ENCODE data around the gene E2F8. TPM values are rescaled to one million over a fixed set of nuclear protein-coding genes. Genes with fewer than 3 reads are reported as not detected.

The E2F8 gene
- total RNA-seq, 4 donors from 2014 or later: 0.64 to 1.2 (median 1.2) TPM; not detected in 1

GRCh38 chr11:19252394-19253152, 11.8 kb upstream of the E2F8 start:
- Histone ChIP-seq H3K4me3 (no peak overlapping the region), H3K27ac (no peak overlapping the region), H3K4me1 (peaks cover 0 to 3% (median 0%) of the 10 kb centered on the region in 4 donors), H3K9me3 (no peaks in the 10 kb centered on the region), H3K27me3 (no peaks in the 10 kb centered on the region), H3K36me3 (no peaks in the 10 kb centered on the region)
- no peak for DNase-seq
- in situ Hi-C loops (cut with MboI; ENCODE audit: low pct_ligation_motif_present in 1 of 4, low pct_unique_long_range_greater_than_20kb in 1 of 4, low sequenced_read_pairs in 3 of 4): no loop called here
- TF ChIP-seq CTCF (IDR thresholded peaks at IDR 0.05) (no peak), POLR2AphosphoS5 (IDR thresholded peaks at IDR 0.05) (no peak), POLR2A (IDR thresholded peaks at IDR 0.05) (no peak), EP300 (IDR thresholded peaks at IDR 0.05; ENCODE audit: low read depth) (no peak)
- 70 to 76% methylated on average over 5 to 8 of the region's 8 CpGs for WGBS, 2 donors (ENCODE audit: low coverage in 1 of 2)
- intact Hi-C loops (cut with DNase I; ENCODE audit: low total_unique reads): no loop called here

DNA sequence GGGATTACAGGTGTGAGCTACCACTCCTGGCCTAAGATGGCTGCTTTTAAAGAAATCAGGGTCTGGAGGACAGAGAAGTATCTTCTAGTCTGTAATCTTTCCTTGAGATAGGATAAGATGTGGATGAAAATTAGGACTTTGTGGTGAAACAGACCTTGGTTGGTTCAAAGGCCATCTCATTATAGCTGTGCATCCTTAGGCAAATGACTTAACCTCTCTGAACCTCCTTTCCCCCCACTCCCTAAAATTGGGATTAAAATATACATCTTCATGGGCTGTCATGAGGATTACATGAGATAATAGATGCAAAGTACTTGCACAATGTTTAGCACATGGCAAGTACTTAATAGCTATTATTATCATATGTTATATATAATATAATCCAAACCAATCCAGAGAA, 10.8 kb upstream of the E2F8 start:
- Histone ChIP-seq H3K4me1 (peaks cover 0 to 3% (median 0%) of the 10 kb centered on the region in 4 donors), H3K4me3 (no peak overlapping the region), H3K27me3 (no peaks in the 10 kb centered on the region), H3K27ac (no peak overlapping the region), H3K36me3 (no peaks in the 10 kb centered on the region), H3K9me3 (no peaks in the 10 kb centered on the region)
- in situ Hi-C loops (cut with MboI; ENCODE audit: low pct_ligation_motif_present in 1 of 4, low pct_unique_long_range_greater_than_20kb in 1 of 4, low sequenced_read_pairs in 3 of 4): no loop called here
- intact Hi-C loops (cut with DNase I; ENCODE audit: low total_unique reads): no loop called here
- no peak for DNase-seq
- TF ChIP-seq POLR2A (IDR thresholded peaks at IDR 0.05) (no peak), CTCF (IDR thresholded peaks at IDR 0.05) (no peak), POLR2AphosphoS5 (IDR thresholded peaks at IDR 0.05) (no peak)

DNA sequence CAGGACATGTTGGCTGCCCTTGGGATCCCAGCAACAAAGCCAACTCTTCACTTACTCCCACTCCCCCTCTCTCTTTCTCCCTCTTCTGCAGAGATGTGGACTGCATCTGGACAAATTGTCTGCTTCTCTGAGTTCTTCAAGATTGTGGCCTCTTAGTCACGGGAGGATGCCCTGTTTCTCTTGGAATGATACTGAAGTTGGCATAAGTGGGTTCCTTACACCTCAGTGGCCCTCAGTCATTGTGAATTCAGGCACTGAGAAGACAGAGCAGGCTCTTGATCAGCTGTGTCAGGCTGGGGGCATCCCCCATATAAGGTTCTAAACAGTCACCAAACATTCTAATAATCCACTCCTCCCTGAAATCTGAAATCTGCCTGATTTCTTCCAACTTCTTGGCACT, 6.1 kb upstream of the E2F8 start:
- 90 to 94% methylated on average over 1 of the region's 1 CpG for WGBS, 2 donors (ENCODE audit: low coverage in 1 of 2)

GRCh38 chr11:19245351-19245750, 4.6 kb upstream of the E2F8 start:
- Histone ChIP-seq H3K9me3 (no peaks in the 10 kb centered on the region), H3K4me3 (no peak overlapping the region), H3K4me1 (peaks cover 13 to 36% (median 31%) of the 10 kb centered on the region in 4 donors), H3K27me3 (peaks cover 33% of the 10 kb centered on the region), H3K36me3 (no peaks in the 10 kb centered on the region), H3K27ac (no peak overlapping the region)
- TF ChIP-seq POLR2A (IDR thresholded peaks at IDR 0.05): no peak
- no peak for TF ChIP-seq POLR2AphosphoS5 (IDR thresholded peaks at IDR 0.05)
- no peak for TF ChIP-seq CTCF (IDR thresholded peaks at IDR 0.05)
- TF ChIP-seq EP300 (IDR thresholded peaks at IDR 0.05; ENCODE audit: low read depth): no peak
- DNase-seq: no peak
- intact Hi-C loops (cut with DNase I; ENCODE audit: low total_unique reads) (no loop called here), in situ Hi-C loops (cut with MboI; ENCODE audit: low pct_ligation_motif_present in 1 of 4, low pct_unique_long_range_greater_than_20kb in 1 of 4, low sequenced_read_pairs in 3 of 4) (no loop called here)
- WGBS, 2 donors (ENCODE audit: low coverage in 1 of 2): 67 to 83% methylated on average over 1 to 5 of the region's 5 CpGs

More for the DNA sequence above, 6.1 kb upstream of the E2F8 start:
- H3K4me1 ChIP-seq: peaks cover 9 to 28% (median 22%) of the 10 kb centered on the region in 4 donors
- intact Hi-C loops (cut with DNase I; ENCODE audit: low total_unique reads) (no loop called here), in situ Hi-C loops (cut with MboI; ENCODE audit: low pct_ligation_motif_present in 1 of 4, low pct_unique_long_range_greater_than_20kb in 1 of 4, low sequenced_read_pairs in 3 of 4) (no loop called here)
- no peaks in the 10 kb centered on the region for H3K9me3 ChIP-seq
- H3K27me3 ChIP-seq: peaks cover 20% of the 10 kb centered on the region
- H3K27ac ChIP-seq: no peak overlapping the region
- no peak for DNase-seq
- no peak for TF ChIP-seq CTCF (IDR thresholded peaks at IDR 0.05)
- no peak for TF ChIP-seq POLR2AphosphoS5 (IDR thresholded peaks at IDR 0.05)
- no peak for TF ChIP-seq EP300 (IDR thresholded peaks at IDR 0.05; ENCODE audit: low read depth)
- no peak overlapping the region for H3K4me3 ChIP-seq
- H3K36me3 ChIP-seq: no peaks in the 10 kb centered on the region
